GM12891 (cell line): Measurements from ENCODE around the gene ITGA4.

ENCODE experiments used
- PAX5 ChIP-seq: IDR thresholded peaks from 2 replicates; pipeline ENCODE4 v1.6.1; 2011; ENCODE audit warnings: low read length, moderate library complexity, mild to moderate bottlenecking; ENCODE audit not compliant: insufficient read depth, severe bottlenecking
- POLR2A ChIP-seq: IDR thresholded peaks from 2 replicates; pipeline ENCODE4 v1.6.1; 2011; ENCODE audit warnings: low read depth, low read length, control low read depth
- POLR2AphosphoS5 ChIP-seq: IDR thresholded peaks from 2 replicates; pipeline ENCODE4 v1.6.1; 2011; ENCODE audit warnings: low read depth, low read length, control low read depth
- POU2F2 ChIP-seq: IDR thresholded peaks from 2 replicates; pipeline ENCODE4 v1.6.1; 2011; ENCODE audit warnings: low read depth, mild to moderate bottlenecking, control low read depth, low read length, moderate library complexity
- SPI1 ChIP-seq: IDR thresholded peaks from 2 replicates; pipeline ENCODE4 v1.6.1; 2011; ENCODE audit warnings: low read depth, low read length, control low read depth
- TAF1 ChIP-seq: IDR thresholded peaks from 2 replicates; pipeline ENCODE4 v1.6.1; 2011; ENCODE audit warnings: low read depth, low read length, control low read depth

GRCh38 chr2:181499231-181499630 lies 42.0 kb downstream of the ITGA4 start:
- TF ChIP-seq TAF1 = no peak
- TF ChIP-seq POLR2A = no peak
- no peak for TF ChIP-seq POLR2AphosphoS5
- TF ChIP-seq PAX5 = no peak
- no peak for TF ChIP-seq SPI1
- no peak for TF ChIP-seq POU2F2
